K562 (cell line): ENCODE data around the gene NELL1. TPM values are rescaled to one million over a fixed set of nuclear protein-coding genes. Genes with fewer than 3 reads are reported as not detected.

Experiments
- ATAC-seq: fragments of 200-7000 bp; cut with Tn5 transposase; 3 replicates; pipeline ENCODE4 v1.9.1; 2020; ENCODE audit warnings: moderate library complexity
- BruUV-seq: library from RNA; stranded (reverse); fragments of 400-500 nt; replicated peaks from 2 replicates; lab custom pipeline; 2021; lab: Mats Ljungman, UMichigan
- CTCF ChIA-PET: fragments of 300-600 bp; formaldehyde crosslinking; extraction: SDS; loops from one replicate; lab custom pipeline; 2021; ENCODE audit warnings: low intra/inter-chr PET ratio; lab: Yijun Ruan, JAX
- POLR2A ChIA-PET: fragments of 300-600, 350-650 bp; sonication (Branson Sonifier 250); formaldehyde crosslinking; extraction: SDS; loops from one replicate; lab custom pipeline; 2021; ENCODE audit warnings: antibody characterized with exemption, inconsistent platforms; lab: Yijun Ruan, JAX
- DNase-seq, 4 experiments: peaks; one replicate each; pipeline versions ENCODE4 v3.0.0 to v3.0.0-alpha.2; 2011 to 2018; ENCODE audit warnings: low spot score in 3 of 4, mixed read lengths in 3 of 4; ENCODE audit errors: extremely low read depth in 1 of 4
- FAIRE-seq: peaks from 2 replicates; lab custom pipeline; 2011; peaks lifted over from hg19 to GRCh38; lab: Jason Lieb, UNC
- H2AFZ ChIP-seq: 2 replicates; pipeline ENCODE4 v1.6.0; 2011; ENCODE audit warnings: low read depth, low read length, control low read depth, inconsistent platforms
- H3K27ac ChIP-seq: fragments of 200-600 bp; 3 replicates; pipeline ENCODE4 v1.8.0; 2011; ENCODE audit warnings: low read depth, mild to moderate bottlenecking, control low read depth, inconsistent platforms, low read length, moderate library complexity, mixed read lengths; ENCODE audit errors: extremely low read depth
- H3K27me3 ChIP-seq, 2 experiments: fragments of 300-600 bp in 1 of 2; 2 replicates in 1 of 2; 3 replicates in 1 of 2; pipeline versions ENCODE4 v1.6.0 to v1.8.0; 2011; ENCODE audit warnings: inconsistent platforms in 2 of 2, low read length in 2 of 2, mild to moderate bottlenecking in 1 of 2, mixed read lengths in 1 of 2, moderate library complexity in 1 of 2; ENCODE audit not compliant: control insufficient read depth in 2 of 2, insufficient read depth in 2 of 2
- H3K36me3 ChIP-seq: fragments of 300-600 bp; 3 replicates; pipeline ENCODE4 v1.8.0; 2011; ENCODE audit warnings: mild to moderate bottlenecking, low read length, inconsistent platforms; ENCODE audit not compliant: control insufficient read depth, insufficient read depth
- H3K4me1 ChIP-seq, 2 experiments: fragments of 200-600 bp in 1 of 2; replicated peaks in 1 of 2; 2 replicates in 1 of 2; 3 replicates in 1 of 2; pipeline versions ENCODE4 v1.5.1 to v1.8.0; 2011; ENCODE audit warnings: inconsistent platforms in 2 of 2, low read length in 2 of 2, mild to moderate bottlenecking in 1 of 2, mixed read lengths in 1 of 2, moderate library complexity in 1 of 2; ENCODE audit not compliant: control insufficient read depth in 2 of 2, insufficient read depth in 2 of 2
- H3K4me2 ChIP-seq: 2 replicates; pipeline ENCODE4 v1.6.1; 2011; ENCODE audit warnings: low read length, control low read depth, inconsistent platforms, mixed read lengths; ENCODE audit not compliant: insufficient read depth
- H3K4me3 ChIP-seq: fragments of 200-600 bp; sonication (generic), shearing (Covaris generic); 2 replicates; pipeline ENCODE4 v1.5.1; 2016; ENCODE audit warnings: control low read depth, inconsistent platforms
- H3K79me2 ChIP-seq: fragments of 200-600 bp; 3 replicates; pipeline ENCODE4 v1.8.0; 2011; ENCODE audit warnings: low read length, inconsistent platforms; ENCODE audit not compliant: control insufficient read depth, insufficient read depth
- H3K9ac ChIP-seq, 2 experiments: 2 replicates each; pipeline versions ENCODE4 v1.6.0 to v1.6.1; 2011; ENCODE audit warnings: low read depth in 2 of 2, low read length in 2 of 2, control low read depth in 1 of 2, inconsistent platforms in 1 of 2, mild to moderate bottlenecking in 1 of 2, mixed read lengths in 1 of 2; ENCODE audit not compliant: insufficient read depth in 1 of 2
- H3K9me1 ChIP-seq: one replicate; pipeline ENCODE4 v1.6.0; 2011; ENCODE audit warnings: inconsistent platforms, mild to moderate bottlenecking, low read length, moderate library complexity; ENCODE audit not compliant: control insufficient read depth, insufficient read depth
- H3K9me3 ChIP-seq: replicated peaks from 2 replicates; pipeline ENCODE4 v1.5.1; 2011; ENCODE audit warnings: low read depth, low read length, inconsistent platforms; ENCODE audit not compliant: control insufficient read depth, insufficient read depth
- H4K20me1 ChIP-seq: replicated peaks from 2 replicates; pipeline ENCODE4 v1.6.1; 2011; ENCODE audit warnings: low read length, inconsistent platforms, mixed read lengths; ENCODE audit not compliant: control insufficient read depth, insufficient read depth
- OTX1 ChIP-seq: fragments of 450-650 bp; formaldehyde crosslinking; IDR thresholded peaks from 2 replicates; pipeline ENCODE4 v1.4.0; 2022; ENCODE audit warnings: mild to moderate bottlenecking
- TAF15 ChIP-seq: fragments of 200-400 bp; formaldehyde crosslinking; IDR thresholded peaks from 2 replicates; pipeline ENCODE4 v1.6.1; 2017; ENCODE audit warnings: mild to moderate bottlenecking, low read depth, low read length, moderate library complexity
- ZNF253 ChIP-seq: fragments of 250-450 bp; sonication (Bioruptor Pico); conservative IDR thresholded peaks from 2 replicates; pipeline ENCODE4 v1.6.1; 2021; ENCODE audit warnings: mild to moderate bottlenecking
- WGBS: fragments of 100-300 bp; shearing (Covaris generic); methylation state at CpG from one replicate; pipeline ENCODE4 v1.1.6; 2016; ENCODE audit warnings: low coverage, mixed read lengths; ENCODE audit not compliant: insufficient coverage; ENCODE audit errors: missing lambda C conversion rate; 5-methylcytosine and 5-hydroxymethylcytosine counted together
- in situ Hi-C: fragments of 300-500 bp; cut with MboI; formaldehyde crosslinking; loops from 4 replicates; pipeline ENCODE4 v1.15.0; 2018; ENCODE audit warnings: inconsistent platforms, mixed read lengths
- intact Hi-C: fragments of 100-400 bp; cut with micrococcal nuclease; formaldehyde crosslinking; loops from 2 replicates; pipeline ENCODE4 v1.14.2; 2022
- polyA plus RNA-seq, 8 experiments: library from polyadenylated mRNA; depleted of rRNA in 4 of 8; stranded (reverse) in 5 of 8; unstranded in 3 of 8; fragments of >200 nt; fragmentation: Nextera tagmentation in 2 of 8; fragmentation: Illumina TruSeq in 1 of 8; extraction: Ambion mirVana in 2 of 8; extraction: Trizol in 1 of 8; gene quantifications; 2 replicates each; pipeline versions ENCODE4 v1.2.1 to v1.2.3, GENCODE V29; 2011 to 2014; ENCODE audit warnings: inconsistent platforms in 1 of 8, missing spikeins in 1 of 8
- total RNA-seq, 7 experiments: library from RNA; depleted of rRNA in 6 of 7; stranded (reverse); fragments of >200 nt in 6 of 7; fragmentation: Illumina TruSeq in 2 of 7; extraction: Trizol in 2 of 7; gene quantifications; 2 replicates each; pipeline versions ENCODE4 v1.2.1 to v1.2.3, GENCODE V29; 2011 to 2021; ENCODE audit warnings: low replicate concordance in 1 of 7
- TF ChIP-seq, protein P1 (sequence below): sonication (generic); formaldehyde crosslinking; IDR thresholded peaks from 2 replicates; pipeline ENCODE4 v1.8.0; 2023; ENCODE audit warnings: missing genetic modification reagents, mild to moderate bottlenecking, borderline replicate concordance
- TF ChIP-seq, protein P2 (sequence below): fragments of 150-350 bp; IDR thresholded peaks from 2 replicates; pipeline ENCODE4 v1.6.1; 2014; ENCODE audit warnings: low read depth, mild to moderate bottlenecking, low read length, borderline replicate concordance

The NELL1 gene
- total and polyA plus RNA-seq, 9 of the 15 experiments (the other 6 are each of a cell fraction or from before 2014, with no cell fraction given), result not detected

DNA sequence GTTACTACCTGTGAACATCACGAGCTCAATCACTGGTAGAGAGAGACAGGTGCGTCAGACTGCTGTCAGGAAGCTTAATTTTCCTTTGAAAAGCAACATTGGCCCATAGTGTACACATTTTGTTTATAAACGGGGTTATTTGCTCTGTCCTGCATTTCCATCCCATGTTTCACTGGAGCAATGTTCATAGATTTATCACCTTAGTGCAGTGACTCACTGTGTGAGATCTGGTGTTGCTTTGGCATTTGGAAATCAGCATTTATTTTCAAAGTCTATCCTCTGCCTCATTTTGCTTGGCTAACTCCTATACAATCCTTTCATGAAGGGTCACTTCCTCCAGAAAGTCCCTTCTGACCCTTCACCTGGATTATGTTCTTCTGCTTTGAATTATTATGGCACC, 529.1 kb downstream of the NELL1 start:
- Histone ChIP-seq H3K9me1 (no peaks in the 10 kb centered on the region), H3K27ac (no peak overlapping the region), H3K79me2 (no peaks in the 10 kb centered on the region), H3K9ac (no peak overlapping the region)
- no peak for FAIRE-seq
- CTCF ChIA-PET, result no interaction called here
- no peak for DNase-seq
- TF ChIP-seq ZNF253 (CRISPR knock-in tag), result no peak
- TF ChIP-seq OTX1 (CRISPR knock-in tag), result no peak
- no peak for TF ChIP-seq TAF15
- TF ChIP-seq, protein P1, sequence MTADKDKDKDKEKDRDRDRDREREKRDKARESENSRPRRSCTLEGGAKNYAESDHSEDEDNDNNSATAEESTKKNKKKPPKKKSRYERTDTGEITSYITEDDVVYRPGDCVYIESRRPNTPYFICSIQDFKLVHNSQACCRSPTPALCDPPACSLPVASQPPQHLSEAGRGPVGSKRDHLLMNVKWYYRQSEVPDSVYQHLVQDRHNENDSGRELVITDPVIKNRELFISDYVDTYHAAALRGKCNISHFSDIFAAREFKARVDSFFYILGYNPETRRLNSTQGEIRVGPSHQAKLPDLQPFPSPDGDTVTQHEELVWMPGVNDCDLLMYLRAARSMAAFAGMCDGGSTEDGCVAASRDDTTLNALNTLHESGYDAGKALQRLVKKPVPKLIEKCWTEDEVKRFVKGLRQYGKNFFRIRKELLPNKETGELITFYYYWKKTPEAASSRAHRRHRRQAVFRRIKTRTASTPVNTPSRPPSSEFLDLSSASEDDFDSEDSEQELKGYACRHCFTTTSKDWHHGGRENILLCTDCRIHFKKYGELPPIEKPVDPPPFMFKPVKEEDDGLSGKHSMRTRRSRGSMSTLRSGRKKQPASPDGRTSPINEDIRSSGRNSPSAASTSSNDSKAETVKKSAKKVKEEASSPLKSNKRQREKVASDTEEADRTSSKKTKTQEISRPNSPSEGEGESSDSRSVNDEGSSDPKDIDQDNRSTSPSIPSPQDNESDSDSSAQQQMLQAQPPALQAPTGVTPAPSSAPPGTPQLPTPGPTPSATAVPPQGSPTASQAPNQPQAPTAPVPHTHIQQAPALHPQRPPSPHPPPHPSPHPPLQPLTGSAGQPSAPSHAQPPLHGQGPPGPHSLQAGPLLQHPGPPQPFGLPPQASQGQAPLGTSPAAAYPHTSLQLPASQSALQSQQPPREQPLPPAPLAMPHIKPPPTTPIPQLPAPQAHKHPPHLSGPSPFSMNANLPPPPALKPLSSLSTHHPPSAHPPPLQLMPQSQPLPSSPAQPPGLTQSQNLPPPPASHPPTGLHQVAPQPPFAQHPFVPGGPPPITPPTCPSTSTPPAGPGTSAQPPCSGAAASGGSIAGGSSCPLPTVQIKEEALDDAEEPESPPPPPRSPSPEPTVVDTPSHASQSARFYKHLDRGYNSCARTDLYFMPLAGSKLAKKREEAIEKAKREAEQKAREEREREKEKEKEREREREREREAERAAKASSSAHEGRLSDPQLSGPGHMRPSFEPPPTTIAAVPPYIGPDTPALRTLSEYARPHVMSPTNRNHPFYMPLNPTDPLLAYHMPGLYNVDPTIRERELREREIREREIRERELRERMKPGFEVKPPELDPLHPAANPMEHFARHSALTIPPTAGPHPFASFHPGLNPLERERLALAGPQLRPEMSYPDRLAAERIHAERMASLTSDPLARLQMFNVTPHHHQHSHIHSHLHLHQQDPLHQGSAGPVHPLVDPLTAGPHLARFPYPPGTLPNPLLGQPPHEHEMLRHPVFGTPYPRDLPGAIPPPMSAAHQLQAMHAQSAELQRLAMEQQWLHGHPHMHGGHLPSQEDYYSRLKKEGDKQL (CRISPR knock-in tag), result no peak
- TF ChIP-seq, protein P2, sequence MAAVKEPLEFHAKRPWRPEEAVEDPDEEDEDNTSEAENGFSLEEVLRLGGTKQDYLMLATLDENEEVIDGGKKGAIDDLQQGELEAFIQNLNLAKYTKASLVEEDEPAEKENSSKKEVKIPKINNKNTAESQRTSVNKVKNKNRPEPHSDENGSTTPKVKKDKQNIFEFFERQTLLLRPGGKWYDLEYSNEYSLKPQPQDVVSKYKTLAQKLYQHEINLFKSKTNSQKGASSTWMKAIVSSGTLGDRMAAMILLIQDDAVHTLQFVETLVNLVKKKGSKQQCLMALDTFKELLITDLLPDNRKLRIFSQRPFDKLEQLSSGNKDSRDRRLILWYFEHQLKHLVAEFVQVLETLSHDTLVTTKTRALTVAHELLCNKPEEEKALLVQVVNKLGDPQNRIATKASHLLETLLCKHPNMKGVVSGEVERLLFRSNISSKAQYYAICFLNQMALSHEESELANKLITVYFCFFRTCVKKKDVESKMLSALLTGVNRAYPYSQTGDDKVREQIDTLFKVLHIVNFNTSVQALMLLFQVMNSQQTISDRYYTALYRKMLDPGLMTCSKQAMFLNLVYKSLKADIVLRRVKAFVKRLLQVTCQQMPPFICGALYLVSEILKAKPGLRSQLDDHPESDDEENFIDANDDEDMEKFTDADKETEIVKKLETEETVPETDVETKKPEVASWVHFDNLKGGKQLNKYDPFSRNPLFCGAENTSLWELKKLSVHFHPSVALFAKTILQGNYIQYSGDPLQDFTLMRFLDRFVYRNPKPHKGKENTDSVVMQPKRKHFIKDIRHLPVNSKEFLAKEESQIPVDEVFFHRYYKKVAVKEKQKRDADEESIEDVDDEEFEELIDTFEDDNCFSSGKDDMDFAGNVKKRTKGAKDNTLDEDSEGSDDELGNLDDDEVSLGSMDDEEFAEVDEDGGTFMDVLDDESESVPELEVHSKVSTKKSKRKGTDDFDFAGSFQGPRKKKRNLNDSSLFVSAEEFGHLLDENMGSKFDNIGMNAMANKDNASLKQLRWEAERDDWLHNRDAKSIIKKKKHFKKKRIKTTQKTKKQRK, result no peak
- TF ChIP-seq, all 486 proteins: peak for 0
- in situ Hi-C loops (no loop called here), intact Hi-C loops (no loop called here)
- BruUV-seq, result no TSS peak
- H3K4me1 ChIP-seq, result no peaks in the 10 kb centered on the region
- no peaks in the 10 kb centered on the region for H4K20me1 ChIP-seq
- H3K27me3 ChIP-seq, result no peaks in the 10 kb centered on the region
- no peak overlapping the region for H3K4me3 ChIP-seq
- no peak overlapping the region for H3K4me2 ChIP-seq
- no peaks in the 10 kb centered on the region for H3K36me3 ChIP-seq
- WGBS, result 0% methylated on average over 3 of the region's 3 CpGs
- POLR2A ChIA-PET, result no interaction called here
- no peak for ATAC-seq
- H3K9me3 ChIP-seq, result no peaks in the 10 kb centered on the region; the same call in 1 of the 2 replicates
- H2AFZ ChIP-seq, result no peak overlapping the region
